Measurements from ENCODE around the gene DDX10.
"Not testable (repeated sequence)": the region's sequence is repeated elsewhere in the genome, so short reads cannot be mapped to it uniquely, and the experiment has no call there.

DNA sequence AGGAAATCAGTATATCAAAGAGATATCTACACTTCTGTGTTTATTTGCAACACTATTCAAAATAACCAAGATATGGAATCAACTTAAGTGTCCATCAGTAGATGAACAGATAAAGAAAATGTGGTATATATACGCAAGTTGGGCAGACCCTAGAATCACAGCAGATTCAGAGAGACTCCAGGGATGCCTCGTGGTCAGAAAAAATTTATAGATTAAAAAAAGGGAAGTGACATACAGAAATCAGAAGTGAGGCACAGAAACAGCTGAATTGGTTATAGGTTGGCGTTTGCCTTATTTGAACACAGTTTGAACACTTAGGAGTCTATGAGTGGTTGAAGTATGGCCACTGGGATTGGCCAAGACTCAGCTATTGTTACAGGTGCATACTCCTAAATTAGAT lies 10.8 kb upstream of the DDX10 start:
- TF ChIP-seq, protein P1, sequence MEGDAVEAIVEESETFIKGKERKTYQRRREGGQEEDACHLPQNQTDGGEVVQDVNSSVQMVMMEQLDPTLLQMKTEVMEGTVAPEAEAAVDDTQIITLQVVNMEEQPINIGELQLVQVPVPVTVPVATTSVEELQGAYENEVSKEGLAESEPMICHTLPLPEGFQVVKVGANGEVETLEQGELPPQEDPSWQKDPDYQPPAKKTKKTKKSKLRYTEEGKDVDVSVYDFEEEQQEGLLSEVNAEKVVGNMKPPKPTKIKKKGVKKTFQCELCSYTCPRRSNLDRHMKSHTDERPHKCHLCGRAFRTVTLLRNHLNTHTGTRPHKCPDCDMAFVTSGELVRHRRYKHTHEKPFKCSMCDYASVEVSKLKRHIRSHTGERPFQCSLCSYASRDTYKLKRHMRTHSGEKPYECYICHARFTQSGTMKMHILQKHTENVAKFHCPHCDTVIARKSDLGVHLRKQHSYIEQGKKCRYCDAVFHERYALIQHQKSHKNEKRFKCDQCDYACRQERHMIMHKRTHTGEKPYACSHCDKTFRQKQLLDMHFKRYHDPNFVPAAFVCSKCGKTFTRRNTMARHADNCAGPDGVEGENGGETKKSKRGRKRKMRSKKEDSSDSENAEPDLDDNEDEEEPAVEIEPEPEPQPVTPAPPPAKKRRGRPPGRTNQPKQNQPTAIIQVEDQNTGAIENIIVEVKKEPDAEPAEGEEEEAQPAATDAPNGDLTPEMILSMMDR (IDR thresholded peaks at IDR 0.05; ENCODE audit: low read depth, low read length, missing input control) = not testable (repeated sequence)
- TF ChIP-seq, protein P2, sequence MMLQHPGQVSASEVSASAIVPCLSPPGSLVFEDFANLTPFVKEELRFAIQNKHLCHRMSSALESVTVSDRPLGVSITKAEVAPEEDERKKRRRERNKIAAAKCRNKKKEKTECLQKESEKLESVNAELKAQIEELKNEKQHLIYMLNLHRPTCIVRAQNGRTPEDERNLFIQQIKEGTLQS (IDR thresholded peaks at IDR 0.05) = not testable (repeated sequence)
- TF ChIP-seq YY1 (IDR thresholded peaks at IDR 0.05); HNF4G (IDR thresholded peaks at IDR 0.05); TAF1 (conservative IDR thresholded peaks at IDR 0.05); RAD21 (IDR thresholded peaks at IDR 0.05); GABPA (IDR thresholded peaks at IDR 0.05 in 1 of 2, conservative IDR thresholded peaks at IDR 0.05 in 1 of 2); SP1 (IDR thresholded peaks at IDR 0.05): not testable (repeated sequence)
- TF ChIP-seq, protein P3, sequence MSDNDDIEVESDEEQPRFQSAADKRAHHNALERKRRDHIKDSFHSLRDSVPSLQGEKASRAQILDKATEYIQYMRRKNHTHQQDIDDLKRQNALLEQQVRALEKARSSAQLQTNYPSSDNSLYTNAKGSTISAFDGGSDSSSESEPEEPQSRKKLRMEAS (IDR thresholded peaks at IDR 0.05) = not testable (repeated sequence)
- TF ChIP-seq, protein P4, sequence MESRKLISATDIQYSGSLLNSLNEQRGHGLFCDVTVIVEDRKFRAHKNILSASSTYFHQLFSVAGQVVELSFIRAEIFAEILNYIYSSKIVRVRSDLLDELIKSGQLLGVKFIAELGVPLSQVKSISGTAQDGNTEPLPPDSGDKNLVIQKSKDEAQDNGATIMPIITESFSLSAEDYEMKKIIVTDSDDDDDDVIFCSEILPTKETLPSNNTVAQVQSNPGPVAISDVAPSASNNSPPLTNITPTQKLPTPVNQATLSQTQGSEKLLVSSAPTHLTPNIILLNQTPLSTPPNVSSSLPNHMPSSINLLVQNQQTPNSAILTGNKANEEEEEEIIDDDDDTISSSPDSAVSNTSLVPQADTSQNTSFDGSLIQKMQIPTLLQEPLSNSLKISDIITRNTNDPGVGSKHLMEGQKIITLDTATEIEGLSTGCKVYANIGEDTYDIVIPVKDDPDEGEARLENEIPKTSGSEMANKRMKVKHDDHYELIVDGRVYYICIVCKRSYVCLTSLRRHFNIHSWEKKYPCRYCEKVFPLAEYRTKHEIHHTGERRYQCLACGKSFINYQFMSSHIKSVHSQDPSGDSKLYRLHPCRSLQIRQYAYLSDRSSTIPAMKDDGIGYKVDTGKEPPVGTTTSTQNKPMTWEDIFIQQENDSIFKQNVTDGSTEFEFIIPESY (IDR thresholded peaks at IDR 0.05) = not testable (repeated sequence)
- TF ChIP-seq, protein P5, sequence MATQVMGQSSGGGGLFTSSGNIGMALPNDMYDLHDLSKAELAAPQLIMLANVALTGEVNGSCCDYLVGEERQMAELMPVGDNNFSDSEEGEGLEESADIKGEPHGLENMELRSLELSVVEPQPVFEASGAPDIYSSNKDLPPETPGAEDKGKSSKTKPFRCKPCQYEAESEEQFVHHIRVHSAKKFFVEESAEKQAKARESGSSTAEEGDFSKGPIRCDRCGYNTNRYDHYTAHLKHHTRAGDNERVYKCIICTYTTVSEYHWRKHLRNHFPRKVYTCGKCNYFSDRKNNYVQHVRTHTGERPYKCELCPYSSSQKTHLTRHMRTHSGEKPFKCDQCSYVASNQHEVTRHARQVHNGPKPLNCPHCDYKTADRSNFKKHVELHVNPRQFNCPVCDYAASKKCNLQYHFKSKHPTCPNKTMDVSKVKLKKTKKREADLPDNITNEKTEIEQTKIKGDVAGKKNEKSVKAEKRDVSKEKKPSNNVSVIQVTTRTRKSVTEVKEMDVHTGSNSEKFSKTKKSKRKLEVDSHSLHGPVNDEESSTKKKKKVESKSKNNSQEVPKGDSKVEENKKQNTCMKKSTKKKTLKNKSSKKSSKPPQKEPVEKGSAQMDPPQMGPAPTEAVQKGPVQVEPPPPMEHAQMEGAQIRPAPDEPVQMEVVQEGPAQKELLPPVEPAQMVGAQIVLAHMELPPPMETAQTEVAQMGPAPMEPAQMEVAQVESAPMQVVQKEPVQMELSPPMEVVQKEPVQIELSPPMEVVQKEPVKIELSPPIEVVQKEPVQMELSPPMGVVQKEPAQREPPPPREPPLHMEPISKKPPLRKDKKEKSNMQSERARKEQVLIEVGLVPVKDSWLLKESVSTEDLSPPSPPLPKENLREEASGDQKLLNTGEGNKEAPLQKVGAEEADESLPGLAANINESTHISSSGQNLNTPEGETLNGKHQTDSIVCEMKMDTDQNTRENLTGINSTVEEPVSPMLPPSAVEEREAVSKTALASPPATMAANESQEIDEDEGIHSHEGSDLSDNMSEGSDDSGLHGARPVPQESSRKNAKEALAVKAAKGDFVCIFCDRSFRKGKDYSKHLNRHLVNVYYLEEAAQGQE (IDR thresholded peaks at IDR 0.05) = not testable (repeated sequence)
